DMS53 treated with DMSO at 0.1 percent for 48 hours (cell line): ENCODE measurements around the gene ZNF35.

ENCODE experiments used
- DNase-seq: peaks from one replicate; lab custom pipeline; 2025; ENCODE audit not compliant: unreplicated experiment; lab: John Stamatoyannopoulos, UW

ZNF35 gene

GRCh38 chr3:44682182-44682896 lies 33.8 kb downstream of the ZNF35 start:
- no peak for DNase-seq

GRCh38 chr3:44685128-44685800 lies 36.7 kb downstream of the ZNF35 start:
- peak; percentile 36 for DNase-seq

GRCh38 chr3:44687898-44688297 lies 39.4 kb downstream of the ZNF35 start:
- DNase-seq: no peak
